ENCODE measurements around the gene TYW1B.
"Not testable (repeated sequence)": the region's sequence is repeated elsewhere in the genome, so short reads cannot be mapped to it uniquely, and the experiment has no call there.

Gene TYW1B

GRCh38 chr7:72632765-72633292 lies 195.2 kb downstream of the TYW1B start:
- DNase-seq (ENCODE audit: low read depth in 2 of 3, low spot score in 1 of 3): not testable (repeated sequence)

DNA sequence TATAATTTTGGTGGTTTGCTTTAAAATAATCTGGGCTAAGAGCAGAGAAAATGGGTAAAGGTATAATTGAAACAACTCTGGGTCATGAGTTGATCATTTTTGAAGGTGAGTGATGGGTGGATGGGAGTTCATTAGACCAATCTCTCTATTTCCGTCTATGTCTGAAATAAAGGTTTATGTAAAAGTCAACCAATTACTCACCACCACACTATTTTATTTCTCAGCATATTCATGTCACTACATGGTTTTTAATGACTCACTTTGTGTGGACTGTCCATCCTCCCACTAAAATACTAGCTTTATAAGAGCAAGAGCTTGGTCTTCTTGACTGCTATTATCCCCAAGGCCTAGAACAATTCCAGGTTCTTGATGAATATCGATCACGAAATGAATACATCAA lies 199.6 kb downstream of the TYW1B start:
- DNase-seq (ENCODE audit: low read depth in 2 of 3, low spot score in 1 of 3): not testable (repeated sequence)

DNA sequence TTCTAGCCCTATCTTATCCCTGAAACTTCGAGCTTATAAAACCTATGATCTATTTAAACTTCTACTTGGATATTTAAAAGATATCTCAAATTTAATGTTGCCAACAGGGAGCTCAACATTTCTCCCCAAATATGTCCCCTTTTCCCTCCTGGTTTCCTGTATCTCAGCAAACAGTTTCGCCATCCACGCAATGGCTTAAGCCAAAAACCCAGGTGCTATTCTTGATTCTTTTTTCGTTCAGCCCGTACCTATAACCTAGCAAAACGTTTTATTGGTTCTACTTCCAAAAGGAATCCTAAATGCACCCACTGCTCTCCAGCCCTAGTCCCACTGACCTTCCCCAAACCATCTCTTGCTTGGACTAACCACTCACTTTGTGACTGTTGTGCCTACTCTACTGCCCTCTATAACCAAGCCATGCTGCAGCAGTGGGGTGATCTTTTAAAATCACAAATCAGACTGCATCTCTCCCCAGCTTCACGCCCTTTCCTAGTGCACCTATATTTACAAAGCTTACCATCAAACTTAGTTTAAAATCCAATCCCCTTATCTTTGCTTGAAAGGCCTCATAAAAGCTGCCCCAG lies 201.5 kb downstream of the TYW1B start:
- DNase-seq (ENCODE audit: low read depth in 2 of 3, low spot score in 1 of 3): not testable (repeated sequence)

- DNase-seq (ENCODE audit: low read depth in 2 of 3, low spot score in 1 of 3): not testable (repeated sequence)
Observed at GRCh38 chr7:72625721-72626423, 202.1 kb downstream of the TYW1B start.

DNA sequence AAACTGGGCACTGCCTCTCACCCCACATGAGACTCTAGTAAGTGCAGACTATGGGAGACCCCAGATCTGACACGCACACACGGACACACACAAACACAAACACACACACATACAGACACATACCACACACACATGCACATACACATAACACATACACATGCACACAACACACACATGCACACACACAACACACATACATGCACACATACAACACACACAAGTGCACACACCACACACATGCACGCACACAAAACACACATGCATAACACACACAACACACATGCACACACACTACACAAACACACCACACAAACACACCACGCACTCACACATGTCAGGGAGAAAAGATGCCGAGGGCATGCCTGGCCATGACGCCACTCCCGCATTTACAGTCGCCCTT lies 205.5 kb downstream of the TYW1B start:
- DNase-seq (ENCODE audit: low read depth in 2 of 3, low spot score in 1 of 3): no peak

DNA sequence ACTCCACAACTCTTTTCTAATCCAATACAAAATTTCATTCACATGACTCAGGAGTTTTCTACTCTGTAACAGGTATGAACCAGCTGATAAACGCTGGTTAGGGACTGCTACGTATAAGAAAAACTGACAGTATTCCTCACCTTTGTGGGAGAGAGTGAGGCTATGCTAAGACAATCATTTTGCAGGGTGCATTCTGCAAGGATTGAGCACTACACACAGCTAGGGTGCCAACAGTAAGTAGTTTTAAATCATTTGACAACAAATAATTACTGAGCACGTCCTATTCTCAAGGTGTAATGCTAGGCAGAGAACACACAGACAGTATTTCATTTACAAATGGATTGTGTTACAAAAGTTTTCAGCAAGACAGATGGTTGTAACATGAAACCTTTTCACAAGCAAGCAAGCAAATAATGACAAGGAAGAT lies 206.2 kb downstream of the TYW1B start:
- DNase-seq (ENCODE audit: low read depth in 2 of 3, low spot score in 1 of 3): not testable (repeated sequence)

GRCh38 chr7:72620923-72621322 lies 207.1 kb downstream of the TYW1B start:
- not testable (repeated sequence) for DNase-seq (ENCODE audit: low read depth in 2 of 3, low spot score in 1 of 3)

GRCh38 chr7:72618435-72619180 lies 209.4 kb downstream of the TYW1B start:
- DNase-seq (ENCODE audit: low read depth in 2 of 3, low spot score in 1 of 3): not testable (repeated sequence)

DNA sequence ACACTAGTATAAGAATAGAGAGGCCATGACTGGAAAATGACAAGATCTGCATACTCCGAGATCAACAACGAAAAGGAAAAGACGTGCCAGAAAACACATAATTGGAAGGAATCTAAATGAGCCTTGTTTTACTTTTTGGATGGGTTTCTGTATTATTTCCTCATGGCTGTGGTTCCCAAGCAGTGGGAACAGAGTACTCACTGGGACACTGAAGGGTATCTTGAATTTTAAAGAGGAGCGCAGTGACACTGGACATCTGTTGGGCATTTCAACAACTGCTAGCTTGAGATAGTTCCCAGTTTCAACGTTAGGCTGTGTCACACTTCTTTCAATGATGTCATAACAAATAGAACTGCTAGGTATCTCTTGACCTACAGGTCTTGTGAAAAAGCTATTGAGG lies 218.2 kb downstream of the TYW1B start:
- DNase-seq (ENCODE audit: low read depth in 2 of 3, low spot score in 1 of 3): not testable (repeated sequence)

- not testable (repeated sequence) for DNase-seq (ENCODE audit: low read depth in 2 of 3, low spot score in 1 of 3)
Observed at GRCh38 chr7:72607988-72608387, 220.0 kb downstream of the TYW1B start.

DNA sequence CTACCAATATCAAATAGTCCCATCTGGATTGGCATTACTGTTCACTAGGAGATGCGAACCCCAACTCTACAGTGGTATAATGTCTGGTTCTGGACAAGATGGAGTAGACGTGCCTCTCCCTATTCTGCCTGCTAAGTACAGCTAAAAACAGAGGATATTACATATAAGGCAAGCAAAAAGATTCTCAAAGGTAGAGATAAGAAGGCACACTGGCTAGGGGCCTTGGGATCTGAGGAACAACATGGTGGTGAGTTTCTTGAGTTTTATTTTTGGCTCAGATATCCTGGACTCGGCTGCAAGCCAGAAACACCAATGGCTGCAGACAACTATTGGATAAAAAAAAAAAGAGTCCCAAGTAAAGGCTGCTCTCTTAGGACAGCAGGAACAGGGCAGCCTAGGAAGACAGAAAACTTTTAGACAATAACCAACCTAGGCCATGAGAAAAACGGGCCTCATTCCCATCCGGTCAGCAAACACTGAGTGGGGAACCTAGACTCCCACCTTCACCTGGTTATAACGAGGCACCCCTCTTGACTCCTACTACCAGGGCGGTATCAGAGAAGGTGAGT lies 222.1 kb downstream of the TYW1B start:
- DNase-seq (ENCODE audit: low read depth in 2 of 3, low spot score in 1 of 3): not testable (repeated sequence)

GRCh38 chr7:72604771-72605611 lies 223.0 kb downstream of the TYW1B start:
- not testable (repeated sequence) for DNase-seq (ENCODE audit: low read depth in 2 of 3, low spot score in 1 of 3)

GRCh38 chr7:72603476-72603875 lies 224.5 kb downstream of the TYW1B start:
- not testable (repeated sequence) for DNase-seq (ENCODE audit: low read depth in 2 of 3, low spot score in 1 of 3)

DNA sequence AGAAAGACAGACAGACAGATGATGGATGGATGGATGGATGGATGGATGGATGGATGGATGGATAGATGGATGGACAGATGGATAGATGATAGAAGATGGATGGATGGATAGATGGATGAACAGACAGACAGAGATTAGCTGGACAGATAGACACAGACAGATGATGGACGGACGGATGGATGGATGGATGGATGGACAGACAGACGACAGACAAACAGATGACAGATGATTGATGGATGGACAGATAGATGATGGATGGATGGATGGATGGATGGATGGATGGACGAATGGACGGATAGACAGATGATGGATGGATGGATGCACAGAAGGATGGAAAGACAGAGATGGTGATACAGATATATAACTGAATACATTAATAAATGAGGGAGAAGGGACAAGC lies 224.9 kb downstream of the TYW1B start:
- DNase-seq (ENCODE audit: low read depth in 2 of 3, low spot score in 1 of 3): no peak

- DNase-seq (ENCODE audit: low read depth in 2 of 3, low spot score in 1 of 3): not testable (repeated sequence)
Observed at GRCh38 chr7:72601683-72602082, 226.3 kb downstream of the TYW1B start.

- DNase-seq (ENCODE audit: low read depth in 2 of 3, low spot score in 1 of 3): not testable (repeated sequence)
Observed at GRCh38 chr7:72590023-72590422, 238.0 kb downstream of the TYW1B start.

- not testable (repeated sequence) for DNase-seq (ENCODE audit: low read depth in 2 of 3, low spot score in 1 of 3)
Observed at GRCh38 chr7:72587267-72587666, 240.7 kb downstream of the TYW1B start.

DNA sequence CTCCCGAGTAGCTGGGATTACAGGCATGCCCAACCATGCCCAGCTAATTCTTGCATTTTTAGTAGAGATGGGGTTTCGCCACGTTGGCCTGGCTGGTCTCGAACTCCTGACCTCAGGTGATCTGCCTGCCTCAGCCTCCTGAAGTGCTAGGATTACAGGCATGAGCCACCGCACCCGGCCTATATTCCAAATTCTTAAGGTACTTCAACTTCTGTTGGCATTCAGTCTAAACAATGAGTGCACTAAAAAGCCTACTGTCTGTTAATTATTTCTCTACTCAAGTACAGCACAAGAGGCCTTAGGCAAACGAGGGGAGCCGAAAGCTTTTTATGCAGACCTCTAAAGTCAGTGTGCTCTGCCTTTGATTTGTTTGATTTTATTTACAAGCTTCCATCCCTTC lies 243.4 kb downstream of the TYW1B start:
- DNase-seq (ENCODE audit: low read depth in 2 of 3, low spot score in 1 of 3): not testable (repeated sequence)

DNA sequence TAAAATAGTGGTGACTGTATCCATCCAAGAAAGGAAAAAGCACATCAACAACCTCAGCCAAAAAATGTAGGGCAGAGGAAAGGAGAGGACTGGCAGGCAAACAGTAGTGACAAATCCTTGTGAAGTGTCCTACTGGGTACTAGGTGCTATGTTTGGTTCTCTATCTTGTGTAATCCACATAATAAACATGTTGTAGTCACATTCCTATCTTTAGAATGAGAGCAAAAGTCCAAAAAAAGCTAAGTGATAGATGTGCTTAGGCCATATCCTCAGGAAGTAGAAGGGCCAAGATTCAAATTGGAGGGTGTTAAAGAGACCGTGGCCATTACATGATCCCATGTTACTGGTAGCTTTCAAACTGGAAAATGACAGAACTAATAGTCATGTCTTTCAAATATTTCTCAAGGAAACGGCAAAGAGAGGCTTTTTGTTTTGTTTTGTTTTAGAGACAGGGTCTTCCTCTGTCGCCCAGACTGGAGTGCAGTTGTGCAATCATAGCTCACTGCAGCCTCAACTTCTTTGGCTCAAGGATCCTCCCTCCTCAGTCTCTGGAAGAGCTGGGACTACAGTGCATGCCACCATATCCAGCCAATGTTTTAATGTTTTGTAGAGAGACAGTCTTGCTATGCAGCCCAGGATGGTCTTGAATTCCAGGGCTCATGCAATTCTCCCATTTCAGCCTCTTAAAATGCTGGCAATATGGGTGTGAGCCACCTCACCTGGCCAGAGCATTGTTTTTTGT lies 244.2 kb downstream of the TYW1B start:
- not testable (repeated sequence) for DNase-seq (ENCODE audit: low read depth in 2 of 3, low spot score in 1 of 3)
